HL-60 (cell line): ENCODE results near the gene HOXB4.

ENCODE experiments used
- DNase-seq, 2 experiments: peaks; one replicate each; pipeline ENCODE4 v3.0.0-alpha.2; 2010 to 2020; ENCODE audit warnings: low read depth in 1 of 2, low spot score in 1 of 2
- H3K27ac ChIP-seq: fragments of 250-450 bp; sonication (Bioruptor Pico); replicated peaks from 2 replicates; pipeline ENCODE4 v1.5.1; 2020; ENCODE audit warnings: mild to moderate bottlenecking, moderate library complexity
- H3K27me3 ChIP-seq: fragments of 250-450 bp; sonication (Bioruptor Pico); 2 replicates; pipeline ENCODE4 v1.5.1; 2021; ENCODE audit warnings: mild to moderate bottlenecking, moderate library complexity; ENCODE audit not compliant: insufficient read depth, poor library complexity, severe bottlenecking
- H3K4me3 ChIP-seq: replicated peaks from 2 replicates; pipeline ENCODE4 v1.5.1; 2011; ENCODE audit warnings: mild to moderate bottlenecking, control low read depth, low read length; ENCODE audit not compliant: insufficient read depth
- GABPA ChIP-seq: IDR thresholded peaks from 2 replicates; pipeline ENCODE4 v1.6.1; 2012; ENCODE audit warnings: low read depth
- POLR2AphosphoS5 ChIP-seq: IDR thresholded peaks from 2 replicates; pipeline ENCODE4 v1.6.1; 2012; ENCODE audit warnings: low read depth
- REST ChIP-seq: IDR thresholded peaks from 2 replicates; pipeline ENCODE4 v1.6.1; 2012; ENCODE audit warnings: low read depth; ENCODE audit not compliant: insufficient replicate concordance
- SPI1 ChIP-seq: IDR thresholded peaks from 2 replicates; pipeline ENCODE4 v1.6.1; 2012; ENCODE audit warnings: low read depth, mild to moderate bottlenecking, borderline replicate concordance
- TF ChIP-seq, protein P1 (sequence below): IDR thresholded peaks from one replicate; pipeline ENCODE4 v1.5.1; 2011; ENCODE audit warnings: low read length, control low read depth, inconsistent platforms; ENCODE audit not compliant: insufficient read depth

HOXB4 gene

GRCh38 chr17:48605409-48605919, 27.3 kb upstream of the HOXB4 start:
- Histone ChIP-seq H3K4me3 (no peak overlapping the region), H3K27ac (no peak overlapping the region), H3K27me3 (peaks cover 69% of the 10 kb centered on the region)
- DNase-seq, result no peak
- TF ChIP-seq REST (no peak), SPI1 (no peak), GABPA (no peak), POLR2AphosphoS5 (no peak)
- TF ChIP-seq, protein P1, sequence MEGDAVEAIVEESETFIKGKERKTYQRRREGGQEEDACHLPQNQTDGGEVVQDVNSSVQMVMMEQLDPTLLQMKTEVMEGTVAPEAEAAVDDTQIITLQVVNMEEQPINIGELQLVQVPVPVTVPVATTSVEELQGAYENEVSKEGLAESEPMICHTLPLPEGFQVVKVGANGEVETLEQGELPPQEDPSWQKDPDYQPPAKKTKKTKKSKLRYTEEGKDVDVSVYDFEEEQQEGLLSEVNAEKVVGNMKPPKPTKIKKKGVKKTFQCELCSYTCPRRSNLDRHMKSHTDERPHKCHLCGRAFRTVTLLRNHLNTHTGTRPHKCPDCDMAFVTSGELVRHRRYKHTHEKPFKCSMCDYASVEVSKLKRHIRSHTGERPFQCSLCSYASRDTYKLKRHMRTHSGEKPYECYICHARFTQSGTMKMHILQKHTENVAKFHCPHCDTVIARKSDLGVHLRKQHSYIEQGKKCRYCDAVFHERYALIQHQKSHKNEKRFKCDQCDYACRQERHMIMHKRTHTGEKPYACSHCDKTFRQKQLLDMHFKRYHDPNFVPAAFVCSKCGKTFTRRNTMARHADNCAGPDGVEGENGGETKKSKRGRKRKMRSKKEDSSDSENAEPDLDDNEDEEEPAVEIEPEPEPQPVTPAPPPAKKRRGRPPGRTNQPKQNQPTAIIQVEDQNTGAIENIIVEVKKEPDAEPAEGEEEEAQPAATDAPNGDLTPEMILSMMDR, result no peak

DNA sequence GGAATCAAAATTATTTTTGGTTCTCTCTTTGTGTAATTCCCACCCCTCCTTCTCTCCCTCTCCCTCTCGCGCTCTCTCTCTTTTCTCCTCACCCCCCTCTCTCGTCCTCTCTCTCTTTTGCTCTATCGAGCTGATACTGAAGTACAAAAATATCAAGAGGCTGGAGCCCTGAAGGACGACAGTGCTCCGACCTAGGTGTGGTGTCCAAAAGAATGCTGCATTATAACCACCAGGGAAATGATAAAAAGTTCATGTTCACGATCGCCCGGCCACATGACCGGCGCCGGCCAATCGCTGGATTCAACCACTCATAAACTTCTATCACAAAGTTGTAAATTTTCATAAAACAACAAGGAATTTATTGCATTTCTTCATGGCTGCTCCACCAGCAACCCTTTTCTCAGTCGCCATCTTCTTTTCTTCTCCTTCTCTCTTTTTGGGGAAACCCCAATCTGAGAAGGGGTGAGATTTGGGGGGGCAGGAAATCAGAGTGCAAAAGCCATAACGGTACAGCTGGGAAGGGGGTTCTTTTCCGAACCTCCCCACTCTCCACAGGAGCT, 26.7 kb upstream of the HOXB4 start, which contains the start of gene HOXB6:
Gene HOXB6 (minus strand): TSS at position 217 of the 560 bp plus-strand sequence. CDS start 6,836 bp downstream, outside the sequence.
- DNase-seq, result no peak
- TF ChIP-seq POLR2AphosphoS5 (no peak), SPI1 (no peak), GABPA (no peak), REST (no peak)
- TF ChIP-seq, protein P1, result no peak
- H3K4me3 ChIP-seq, result no peak within 1 kb of the TSS
- no peak within 1 kb of the TSS for H3K27ac ChIP-seq
- peaks cover 69% of the 10 kb centered on the region for H3K27me3 ChIP-seq

GRCh38 chr17:48603959-48604769, 26.0 kb upstream of the HOXB4 start:
- TF ChIP-seq GABPA (no peak), REST (no peak), POLR2AphosphoS5 (no peak), SPI1 (no peak)
- TF ChIP-seq, protein P1, result no peak
- DNase-seq, result no peak
- Histone ChIP-seq H3K4me3 (no peak overlapping the region), H3K27ac (no peak overlapping the region), H3K27me3 (peaks cover 69% of the 10 kb centered on the region)
